Measurements from ENCODE around the gene IFNGR1.
"Not testable (repeated sequence)": the region's sequence is repeated elsewhere in the genome, so short reads cannot be mapped to it uniquely, and the experiment has no call there.

The IFNGR1 gene

DNA sequence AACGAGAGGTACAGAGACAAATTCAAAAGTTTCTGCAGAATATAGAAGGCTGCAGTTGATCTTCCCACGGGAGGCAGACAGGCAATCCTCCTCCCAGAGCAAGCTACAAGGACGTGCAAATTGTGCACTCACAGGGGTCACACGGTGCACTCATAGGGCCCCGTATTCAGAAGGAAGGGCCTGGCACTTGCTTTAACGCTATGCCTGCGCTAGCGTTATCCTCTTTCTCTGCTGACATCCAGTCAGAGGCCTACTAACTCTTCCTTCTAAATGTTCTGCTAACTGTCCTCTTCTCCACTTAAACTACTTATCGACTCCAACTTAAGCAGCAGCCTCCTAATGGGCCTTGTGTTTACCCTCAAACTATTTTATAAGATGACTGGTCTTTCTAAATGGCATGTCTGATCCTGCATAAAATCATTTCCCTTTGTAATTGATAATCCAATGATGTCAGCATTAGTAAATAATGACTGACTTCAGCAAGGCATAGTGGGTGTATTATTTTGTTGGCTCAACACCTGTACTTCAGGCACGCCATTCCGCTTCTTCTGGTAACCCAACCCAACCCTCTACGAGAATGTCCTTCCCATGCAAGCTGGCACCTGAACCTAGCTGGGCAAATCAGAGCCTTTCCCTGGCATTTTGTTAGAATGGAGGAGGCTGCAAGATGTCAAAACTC is 2.2 kb downstream of the IFNGR1 start:
- Histone ChIP-seq H3K79me2 (ENCODE audit: insufficient read depth, low read length) (peaks cover 70% of the 10 kb centered on the region), H3K4me3 (ENCODE audit: low read depth in 1 of 2, low read length in 2 of 2) (no peak overlapping the region), H3K4me1 (ENCODE audit: insufficient read depth, low read length) (peaks cover 36% of the 10 kb centered on the region), H3K9me3 (ENCODE audit: insufficient read depth, low read length, severe bottlenecking) (peaks cover 6% of the 10 kb centered on the region), H3K36me3 (ENCODE audit: insufficient read depth, low read length) (peaks cover 12% of the 10 kb centered on the region; the same call in 1 of the 2 replicates), H3K4me2 (ENCODE audit: insufficient read depth, low read length) (peak overlapping the region; percentile 75), H3K9ac (ENCODE audit: low read depth, low read length) (no peak overlapping the region), H3K27me3 (ENCODE audit: insufficient read depth, low read length, poor library complexity) (no peaks in the 10 kb centered on the region), H2AFZ (ENCODE audit: low read depth, low read length) (no peak overlapping the region), H3K27ac (ENCODE audit: low read length) (0 out of 2 replicates have a peak overlapping the region, but pooled peaks have one; percentile 3), H4K20me1 (ENCODE audit: insufficient read depth, low read length) (peaks cover 17% of the 10 kb centered on the region; the same call in 1 of the 2 replicates)
- ATAC-seq (ENCODE audit: insufficient read depth, low read depth) (no peak), DNase-seq (no peak)
- no peak for TF ChIP-seq EZH2 (IDR thresholded peaks at IDR 0.05; ENCODE audit: borderline replicate concordance, low read depth, low read length, severe bottlenecking)
- TF ChIP-seq, protein P1, sequence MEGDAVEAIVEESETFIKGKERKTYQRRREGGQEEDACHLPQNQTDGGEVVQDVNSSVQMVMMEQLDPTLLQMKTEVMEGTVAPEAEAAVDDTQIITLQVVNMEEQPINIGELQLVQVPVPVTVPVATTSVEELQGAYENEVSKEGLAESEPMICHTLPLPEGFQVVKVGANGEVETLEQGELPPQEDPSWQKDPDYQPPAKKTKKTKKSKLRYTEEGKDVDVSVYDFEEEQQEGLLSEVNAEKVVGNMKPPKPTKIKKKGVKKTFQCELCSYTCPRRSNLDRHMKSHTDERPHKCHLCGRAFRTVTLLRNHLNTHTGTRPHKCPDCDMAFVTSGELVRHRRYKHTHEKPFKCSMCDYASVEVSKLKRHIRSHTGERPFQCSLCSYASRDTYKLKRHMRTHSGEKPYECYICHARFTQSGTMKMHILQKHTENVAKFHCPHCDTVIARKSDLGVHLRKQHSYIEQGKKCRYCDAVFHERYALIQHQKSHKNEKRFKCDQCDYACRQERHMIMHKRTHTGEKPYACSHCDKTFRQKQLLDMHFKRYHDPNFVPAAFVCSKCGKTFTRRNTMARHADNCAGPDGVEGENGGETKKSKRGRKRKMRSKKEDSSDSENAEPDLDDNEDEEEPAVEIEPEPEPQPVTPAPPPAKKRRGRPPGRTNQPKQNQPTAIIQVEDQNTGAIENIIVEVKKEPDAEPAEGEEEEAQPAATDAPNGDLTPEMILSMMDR (IDR thresholded peaks at IDR 0.05; ENCODE audit: borderline replicate concordance, extremely low read depth, low read length, poor library complexity, severe bottlenecking), result no peak

DNA sequence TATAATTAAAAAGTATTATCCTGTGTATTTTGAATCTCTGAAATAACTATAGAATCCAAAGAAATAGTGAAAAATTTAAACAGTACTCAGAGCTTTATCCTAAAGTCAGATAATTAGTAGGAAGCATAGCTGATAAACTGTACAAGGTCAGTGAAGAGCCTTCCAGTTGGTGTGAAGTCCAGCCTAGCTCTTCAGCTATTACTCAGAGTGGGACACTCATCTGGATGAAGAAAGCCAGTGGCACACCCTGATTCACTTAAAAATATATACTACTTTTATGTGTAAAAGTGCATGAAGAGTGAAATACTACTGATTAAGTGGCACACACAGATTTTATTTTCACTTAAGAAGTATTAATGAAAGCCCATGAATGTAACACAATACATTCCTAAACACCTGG is 3.1 kb downstream of the IFNGR1 start:
- Histone ChIP-seq H3K4me3 (ENCODE audit: low read depth in 1 of 2, low read length in 2 of 2) (no peak overlapping the region), H3K27me3 (ENCODE audit: insufficient read depth, low read length, poor library complexity) (no peaks in the 10 kb centered on the region), H3K4me2 (ENCODE audit: insufficient read depth, low read length) (peak overlapping the region; percentile 75; the same call in 1 of the 2 replicates), H4K20me1 (ENCODE audit: insufficient read depth, low read length) (peaks cover 17% of the 10 kb centered on the region; the same call in 1 of the 2 replicates), H3K36me3 (ENCODE audit: insufficient read depth, low read length) (peaks cover 12% of the 10 kb centered on the region; the same call in 1 of the 2 replicates), H3K9ac (ENCODE audit: low read depth, low read length) (no peak overlapping the region), H3K79me2 (ENCODE audit: insufficient read depth, low read length) (peaks cover 79% of the 10 kb centered on the region), H2AFZ (ENCODE audit: low read depth, low read length) (no peak overlapping the region), H3K9me3 (ENCODE audit: insufficient read depth, low read length, severe bottlenecking) (peaks cover 12% of the 10 kb centered on the region), H3K27ac (ENCODE audit: low read length) (no peak overlapping the region), H3K4me1 (ENCODE audit: insufficient read depth, low read length) (peaks cover 36% of the 10 kb centered on the region)
- DNase-seq, result no peak
- TF ChIP-seq EZH2 (IDR thresholded peaks at IDR 0.05; ENCODE audit: borderline replicate concordance, low read depth, low read length, severe bottlenecking), result no peak
- TF ChIP-seq, protein P1 (IDR thresholded peaks at IDR 0.05; ENCODE audit: borderline replicate concordance, extremely low read depth, low read length, poor library complexity, severe bottlenecking), result no peak
- ATAC-seq (ENCODE audit: insufficient read depth, low read depth), result no peak

DNA sequence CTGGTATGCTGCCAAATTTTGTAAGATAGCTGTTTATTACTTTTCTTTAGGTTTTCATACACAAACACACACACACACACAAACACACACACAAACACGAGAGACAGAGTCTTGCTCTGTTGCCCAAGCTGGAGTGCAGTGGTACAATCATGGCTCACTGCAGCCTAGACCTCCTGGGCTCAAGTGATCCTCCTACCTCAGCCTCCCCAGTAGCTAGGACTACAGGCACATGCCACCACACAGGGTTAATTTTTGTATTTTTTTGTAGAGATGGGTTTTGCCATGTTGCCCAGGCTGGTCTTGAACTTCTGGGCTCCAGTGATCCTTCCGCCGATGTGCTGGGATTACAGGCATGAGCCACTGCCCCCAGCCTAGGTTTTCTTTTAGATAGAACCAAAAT is 3.6 kb downstream of the IFNGR1 start:
- H3K4me2 ChIP-seq (ENCODE audit: insufficient read depth, low read length); H2AFZ ChIP-seq (ENCODE audit: low read depth, low read length); H3K4me3 ChIP-seq (ENCODE audit: low read depth in 1 of 2, low read length in 2 of 2); ATAC-seq (ENCODE audit: insufficient read depth, low read depth); H3K9ac ChIP-seq (ENCODE audit: low read depth, low read length); DNase-seq; H3K27ac ChIP-seq (ENCODE audit: low read length); H3K27me3 ChIP-seq (ENCODE audit: insufficient read depth, low read length, poor library complexity): not testable (repeated sequence)
- peaks cover 36% of the 10 kb centered on the region for H3K4me1 ChIP-seq (ENCODE audit: insufficient read depth, low read length)
- H3K9me3 ChIP-seq (ENCODE audit: insufficient read depth, low read length, severe bottlenecking), result peaks cover 15% of the 10 kb centered on the region
- H3K79me2 ChIP-seq (ENCODE audit: insufficient read depth, low read length), result peaks cover 84% of the 10 kb centered on the region
- H3K36me3 ChIP-seq (ENCODE audit: insufficient read depth, low read length), result peaks cover 12% of the 10 kb centered on the region; the same call in 1 of the 2 replicates
- H4K20me1 ChIP-seq (ENCODE audit: insufficient read depth, low read length), result peaks cover 17% of the 10 kb centered on the region; the same call in 1 of the 2 replicates

DNA sequence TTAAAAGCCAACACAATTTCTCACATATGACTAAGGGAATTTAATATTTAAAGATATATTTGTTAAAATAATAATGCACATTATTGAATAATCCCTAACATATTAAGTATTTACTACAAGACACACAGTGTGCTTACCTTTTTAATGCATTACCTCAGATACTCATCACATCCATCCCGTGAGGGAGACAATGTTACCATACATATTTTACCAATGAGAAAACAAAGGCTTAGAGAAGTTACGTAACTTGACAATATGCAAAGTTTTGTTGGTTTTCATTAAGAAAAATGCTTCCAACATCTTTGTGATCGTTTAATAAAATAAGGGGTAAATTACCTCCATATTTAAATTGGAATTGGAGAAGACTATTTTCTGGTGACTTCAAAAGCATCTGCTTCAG is 4.3 kb downstream of the IFNGR1 start:
- no peak overlapping the region for H3K27ac ChIP-seq (ENCODE audit: low read length)
- peaks cover 17% of the 10 kb centered on the region; the same call in 1 of the 2 replicates for H4K20me1 ChIP-seq (ENCODE audit: insufficient read depth, low read length)
- H3K36me3 ChIP-seq (ENCODE audit: insufficient read depth, low read length), result peaks cover 14% of the 10 kb centered on the region
- H3K4me1 ChIP-seq (ENCODE audit: insufficient read depth, low read length), result peaks cover 33% of the 10 kb centered on the region
- ATAC-seq (ENCODE audit: insufficient read depth, low read depth), result no peak
- peaks cover 22% of the 10 kb centered on the region for H3K9me3 ChIP-seq (ENCODE audit: insufficient read depth, low read length, severe bottlenecking)
- DNase-seq, result no peak
- no peak overlapping the region for H3K4me2 ChIP-seq (ENCODE audit: insufficient read depth, low read length)
- TF ChIP-seq, protein P1 (IDR thresholded peaks at IDR 0.05; ENCODE audit: borderline replicate concordance, extremely low read depth, low read length, poor library complexity, severe bottlenecking), result no peak
- TF ChIP-seq EZH2 (IDR thresholded peaks at IDR 0.05; ENCODE audit: borderline replicate concordance, low read depth, low read length, severe bottlenecking), result no peak
- peaks cover 91% of the 10 kb centered on the region for H3K79me2 ChIP-seq (ENCODE audit: insufficient read depth, low read length)
- no peak overlapping the region for H2AFZ ChIP-seq (ENCODE audit: low read depth, low read length)
- H3K9ac ChIP-seq (ENCODE audit: low read depth, low read length), result no peak overlapping the region
- H3K4me3 ChIP-seq (ENCODE audit: low read depth in 1 of 2, low read length in 2 of 2), result no peak overlapping the region
- no peaks in the 10 kb centered on the region for H3K27me3 ChIP-seq (ENCODE audit: insufficient read depth, low read length, poor library complexity)

Data from DND-41 (cell line).